Caco-2 (cell line): ENCODE data around the gene RALGAPB. TPM values are rescaled to one million over a fixed set of nuclear protein-coding genes. Genes with fewer than 3 reads are reported as not detected.

Source experiments
- BruUV-seq: library from RNA; stranded (reverse); fragments of 400-500 nt; replicated peaks from 2 replicates; lab custom pipeline; 2021; lab: Mats Ljungman, UMichigan
- CTCF ChIA-PET: fragments of 300-600 bp; sonication (Branson Sonifier 250); formaldehyde crosslinking; loops from one replicate; lab custom pipeline; 2022; ENCODE audit warnings: antibody characterized with exemption; lab: Charles Lee
- POLR2A ChIA-PET: fragments of 300-600 bp; sonication (Branson Sonifier 250); formaldehyde crosslinking; loops from one replicate; lab custom pipeline; 2022; ENCODE audit warnings: antibody characterized with exemption; lab: Charles Lee
- DNase-seq, 2 experiments: peaks; one replicate each; pipeline versions ENCODE4 v3.0.0 to v3.0.0-alpha.2; 2020 to 2022
- H3K27me3 ChIP-seq: replicated peaks from 2 replicates; pipeline ENCODE4 v1.6.0; 2011; ENCODE audit warnings: low read length; ENCODE audit not compliant: control insufficient read depth, insufficient read depth
- H3K36me3 ChIP-seq: 2 replicates; pipeline ENCODE4 v1.5.1; 2011; ENCODE audit warnings: low read length; ENCODE audit not compliant: control insufficient read depth, insufficient read depth
- H3K4me1 ChIP-seq: fragments of 250-450 bp; sonication (Bioruptor Pico); 2 replicates; pipeline ENCODE4 v1.5.1; 2020; ENCODE audit warnings: mild to moderate bottlenecking
- H3K4me3 ChIP-seq: 2 replicates; pipeline ENCODE4 v1.5.1; 2011; ENCODE audit warnings: low read depth, mild to moderate bottlenecking, control low read depth, low read length
- H3K9me3 ChIP-seq: fragments of 250-450 bp; sonication (Bioruptor Pico); 2 replicates; pipeline ENCODE4 v1.5.1; 2020; ENCODE audit warnings: mild to moderate bottlenecking, moderate library complexity
- H3K27ac Mint-ChIP-seq: one replicate; pipeline ENCODE4 v1.8.0; 2022; ENCODE audit warnings: mixed read lengths; ENCODE audit not compliant: unreplicated experiment
- H3K27me3 Mint-ChIP-seq: one replicate; pipeline ENCODE4 v1.8.0; 2022; ENCODE audit warnings: mixed read lengths; ENCODE audit not compliant: insufficient read depth, unreplicated experiment
- H3K36me3 Mint-ChIP-seq: one replicate; pipeline ENCODE4 v1.8.0; 2022; ENCODE audit warnings: mild to moderate bottlenecking, mixed read lengths; ENCODE audit not compliant: insufficient read depth, unreplicated experiment
- H3K4me1 Mint-ChIP-seq: one replicate; pipeline ENCODE4 v1.8.0; 2022; ENCODE audit warnings: low read depth, mixed read lengths; ENCODE audit not compliant: unreplicated experiment
- H3K4me3 Mint-ChIP-seq: one replicate; pipeline ENCODE4 v1.8.0; 2022; ENCODE audit warnings: mild to moderate bottlenecking, moderate library complexity, mixed read lengths; ENCODE audit not compliant: unreplicated experiment
- H3K9me3 Mint-ChIP-seq: one replicate; pipeline ENCODE4 v1.8.0; 2022; ENCODE audit warnings: mixed read lengths; ENCODE audit not compliant: unreplicated experiment
- CTCF ChIP-seq, 2 experiments: fragments of 200-600 bp in 1 of 2; IDR thresholded peaks; 1 replicate in 1 of 2; 2 replicates in 1 of 2; pipeline versions ENCODE4 v1.5.1 to v1.8.0; 2011 to 2022; ENCODE audit warnings: antibody characterized with exemption in 1 of 2, control low read depth in 1 of 2, inconsistent platforms in 1 of 2, low read depth in 1 of 2, low read length in 1 of 2, mild to moderate bottlenecking in 1 of 2, moderate library complexity in 1 of 2; ENCODE audit not compliant: insufficient read depth in 1 of 2, severe bottlenecking in 1 of 2, unreplicated experiment in 1 of 2
- intact Hi-C: fragments of 100-400 bp; cut with micrococcal nuclease; formaldehyde crosslinking; loops from one replicate; pipeline ENCODE4 v1.10.0; 2022; ENCODE audit not compliant: unreplicated experiment
- total RNA-seq: library from RNA; stranded (reverse); gene quantifications from 2 replicates; pipeline ENCODE4 v1.2.3, GENCODE V29; 2022

The RALGAPB gene
- total RNA-seq, 1 experiment from 2014 or later = 69.1 TPM

- no peak for DNase-seq
- Histone ChIP-seq H3K36me3 (no peaks in the 10 kb centered on the region), H3K4me3 (no peak overlapping the region), H3K9me3 (no peaks in the 10 kb centered on the region), H3K4me1 (peaks cover 5% of the 10 kb centered on the region; the same call in 1 of the 2 replicates), H3K27me3 (no peaks in the 10 kb centered on the region)
- peaks cover 17% of the 10 kb centered on the region for H3K27me3 Mint-ChIP-seq
- H3K4me3 Mint-ChIP-seq = no peak overlapping the region
- no peaks in the 10 kb centered on the region for H3K9me3 Mint-ChIP-seq
- no peaks in the 10 kb centered on the region for H3K36me3 Mint-ChIP-seq
- BruUV-seq = no TSS peak
- H3K27ac Mint-ChIP-seq = no peak overlapping the region
- CTCF ChIA-PET = no interaction called here
- TF ChIP-seq CTCF (IDR thresholded peaks at IDR 0.05; ENCODE audit: insufficient read depth in 1 of 2, low read depth in 1 of 2, low read length in 1 of 2, severe bottlenecking in 1 of 2, unreplicated experiment in 1 of 2) = no peak
- peaks cover 6% of the 10 kb centered on the region for H3K4me1 Mint-ChIP-seq
- POLR2A ChIA-PET = no interaction called here
- intact Hi-C loops = no loop called here
Measured at GRCh38 chr20:38615283-38615682, 142.6 kb downstream of the RALGAPB start.

DNA sequence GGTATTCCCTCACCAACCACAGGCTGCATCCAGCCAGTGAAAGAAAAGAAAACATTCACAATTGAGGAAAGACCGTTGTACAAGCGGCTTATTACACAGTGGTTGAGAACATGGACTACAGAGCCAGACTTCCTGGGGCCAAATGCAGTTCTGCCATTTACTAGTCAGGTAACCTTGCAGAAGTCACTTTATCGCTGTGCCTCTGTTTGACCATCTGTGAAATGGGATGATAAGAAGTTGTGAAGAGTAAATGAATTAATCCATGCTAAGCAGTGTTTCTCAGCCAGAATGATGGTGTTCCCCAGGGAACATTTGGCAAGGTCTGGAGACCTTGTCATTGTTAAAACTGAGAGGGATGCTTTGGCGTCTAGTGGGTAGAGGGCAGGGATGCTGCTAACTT, 143.8 kb downstream of the RALGAPB start:
- Histone ChIP-seq H3K4me1 (peaks cover 5% of the 10 kb centered on the region; the same call in 1 of the 2 replicates), H3K4me3 (no peak overlapping the region), H3K27me3 (0 out of 2 replicates have a peak, but pooled peaks cover 1% of the 10 kb centered on the region), H3K36me3 (no peaks in the 10 kb centered on the region), H3K9me3 (no peaks in the 10 kb centered on the region)
- POLR2A ChIA-PET = no interaction called here
- intact Hi-C loops = no loop called here
- no peak for DNase-seq
- Mint-ChIP-seq H3K36me3 (no peaks in the 10 kb centered on the region), H3K4me1 (peaks cover 6% of the 10 kb centered on the region), H3K27me3 (peaks cover 21% of the 10 kb centered on the region), H3K9me3 (no peaks in the 10 kb centered on the region), H3K4me3 (no peak overlapping the region), H3K27ac (no peak overlapping the region)
- no TSS peak for BruUV-seq
- CTCF ChIA-PET = no interaction called here
- TF ChIP-seq CTCF (IDR thresholded peaks at IDR 0.05; ENCODE audit: insufficient read depth in 1 of 2, low read depth in 1 of 2, low read length in 1 of 2, severe bottlenecking in 1 of 2, unreplicated experiment in 1 of 2) = no peak

GRCh38 chr20:38617011-38617829, 144.6 kb downstream of the RALGAPB start:
- CTCF ChIA-PET = interaction anchor here (0.9 kb wide), 1 partner anchor 102 kb away, joined by 4 read pairs; no protein-coding TSS in a partner anchor
- POLR2A ChIA-PET = no interaction called here
- Mint-ChIP-seq H3K4me1 (peaks cover 6% of the 10 kb centered on the region), H3K9me3 (no peaks in the 10 kb centered on the region), H3K4me3 (no peak overlapping the region), H3K36me3 (no peaks in the 10 kb centered on the region), H3K27me3 (peaks cover 21% of the 10 kb centered on the region), H3K27ac (no peak overlapping the region)
- TF ChIP-seq CTCF (IDR thresholded peaks at IDR 0.05; ENCODE audit: insufficient read depth in 1 of 2, low read depth in 1 of 2, low read length in 1 of 2, severe bottlenecking in 1 of 2, unreplicated experiment in 1 of 2) = no peak
- Histone ChIP-seq H3K36me3 (no peaks in the 10 kb centered on the region), H3K4me1 (peaks cover 5% of the 10 kb centered on the region; the same call in 1 of the 2 replicates), H3K27me3 (0 out of 2 replicates have a peak, but pooled peaks cover 1% of the 10 kb centered on the region), H3K4me3 (no peak overlapping the region), H3K9me3 (no peaks in the 10 kb centered on the region)
- BruUV-seq = no TSS peak
- intact Hi-C loops = no loop called here
- peak; percentile 63 to 68 for DNase-seq
